ENCODE results near the gene KANK2.

DNA sequence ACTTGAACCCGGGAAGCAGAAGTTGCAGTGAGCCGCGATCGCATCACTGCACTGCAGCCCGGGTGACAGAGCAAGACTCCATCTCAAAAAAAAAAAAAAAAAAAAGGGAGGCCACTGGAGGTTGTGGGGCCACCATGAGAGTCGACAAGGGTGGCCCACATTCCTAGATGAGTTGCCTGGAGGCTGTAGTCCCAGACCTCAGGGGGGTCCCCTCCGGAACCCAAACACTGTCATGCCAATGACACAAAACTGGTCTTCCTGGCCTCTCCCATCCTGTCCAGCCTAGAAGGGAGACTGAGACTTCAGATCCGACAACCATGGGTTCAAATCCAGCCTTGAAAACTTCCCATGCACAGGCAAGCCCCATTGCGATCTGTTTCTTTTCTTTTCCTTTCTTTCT is 56.4 kb downstream of the KANK2 start:
- TF ChIP-seq, protein P1, sequence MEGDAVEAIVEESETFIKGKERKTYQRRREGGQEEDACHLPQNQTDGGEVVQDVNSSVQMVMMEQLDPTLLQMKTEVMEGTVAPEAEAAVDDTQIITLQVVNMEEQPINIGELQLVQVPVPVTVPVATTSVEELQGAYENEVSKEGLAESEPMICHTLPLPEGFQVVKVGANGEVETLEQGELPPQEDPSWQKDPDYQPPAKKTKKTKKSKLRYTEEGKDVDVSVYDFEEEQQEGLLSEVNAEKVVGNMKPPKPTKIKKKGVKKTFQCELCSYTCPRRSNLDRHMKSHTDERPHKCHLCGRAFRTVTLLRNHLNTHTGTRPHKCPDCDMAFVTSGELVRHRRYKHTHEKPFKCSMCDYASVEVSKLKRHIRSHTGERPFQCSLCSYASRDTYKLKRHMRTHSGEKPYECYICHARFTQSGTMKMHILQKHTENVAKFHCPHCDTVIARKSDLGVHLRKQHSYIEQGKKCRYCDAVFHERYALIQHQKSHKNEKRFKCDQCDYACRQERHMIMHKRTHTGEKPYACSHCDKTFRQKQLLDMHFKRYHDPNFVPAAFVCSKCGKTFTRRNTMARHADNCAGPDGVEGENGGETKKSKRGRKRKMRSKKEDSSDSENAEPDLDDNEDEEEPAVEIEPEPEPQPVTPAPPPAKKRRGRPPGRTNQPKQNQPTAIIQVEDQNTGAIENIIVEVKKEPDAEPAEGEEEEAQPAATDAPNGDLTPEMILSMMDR (IDR thresholded peaks at IDR 0.05; ENCODE audit: low read length), result no peak
- no peak for TF ChIP-seq EZH2 (IDR thresholded peaks at IDR 0.05; ENCODE audit: borderline replicate concordance, low read length)

All from OCI-LY1 (cell line).